PC-9 (cell line): ENCODE results near the gene MYL4.

Experiments
- CTCF ChIP-seq: fragments of 200-600 bp; sonication (generic); conservative IDR thresholded peaks from 2 replicates; pipeline ENCODE4 v1.6.1; 2017; ENCODE audit warnings: mixed run types, antibody characterized with exemption, mild to moderate bottlenecking, moderate library complexity
- EZH2 ChIP-seq: fragments of 200-600 bp; sonication (generic); IDR thresholded peaks from 2 replicates; pipeline ENCODE4 v1.8.0; 2017; ENCODE audit warnings: antibody characterized with exemption, low read depth

- TF ChIP-seq CTCF = no peak
- TF ChIP-seq EZH2 = no peak
Measured at GRCh38 chr17:47265983-47266541, 56.9 kb downstream of the MYL4 start.
